ENCODE data around the gene SAMD4A. TPM values are rescaled to one million over a fixed set of nuclear protein-coding genes. Genes with fewer than 3 reads are reported as not detected.
"Not testable (repeated sequence)": the region's sequence is repeated elsewhere in the genome, so short reads cannot be mapped to it uniquely, and the experiment has no call there.

The SAMD4A gene
- total and polyA plus RNA-seq, 8 donors = 2.9 to 12.2 (median 9.4) TPM

GRCh38 chr14:54749180-54749579 lies 182.3 kb downstream of the SAMD4A start:
- ATAC-seq (no peak), FAIRE-seq (no peak), DNase-seq (no peak)
- Histone ChIP-seq H3K9me3 (no peaks in the 10 kb centered on the region), H3K36me3 (no peaks in the 10 kb centered on the region), H3K4me3 (no peak overlapping the region), H3K27ac (no peak overlapping the region), H3K27me3 (no peaks in the 10 kb centered on the region), H3K4me1 (no peaks in the 10 kb centered on the region)
- no peak for TF ChIP-seq CTCF (IDR thresholded peaks at IDR 0.05)
- WGBS, 2 donors = 82 to 93% methylated on average over 4 of the region's 4 CpGs
- intact Hi-C loops (cut with DNase I) = no loop called here

- Histone ChIP-seq H3K27me3 (no peaks in the 10 kb centered on the region), H3K36me3 (no peaks in the 10 kb centered on the region), H3K27ac (no peak overlapping the region), H3K4me1 (no peaks in the 10 kb centered on the region), H3K4me3 (no peak overlapping the region), H3K9me3 (no peaks in the 10 kb centered on the region)
- no peak for FAIRE-seq
- TF ChIP-seq CTCF (IDR thresholded peaks at IDR 0.05) = no peak
- 86 to 88% methylated on average over 5 of the region's 5 CpGs for WGBS, 2 donors
- DNase-seq = no peak
- no peak for ATAC-seq
- intact Hi-C loops (cut with DNase I) = no loop called here
These were observed 182.8 kb downstream of the SAMD4A start for GRCh38 chr14:54749727-54750126.

GRCh38 chr14:54752611-54753010 lies 185.7 kb downstream of the SAMD4A start:
- FAIRE-seq; ATAC-seq; intact Hi-C loops (cut with DNase I); DNase-seq; H3K4me1 ChIP-seq; H3K9me3 ChIP-seq; H3K36me3 ChIP-seq; H3K27me3 ChIP-seq; H3K27ac ChIP-seq; H3K4me3 ChIP-seq: not testable (repeated sequence)
- 91% methylated on average over 9 of the region's 9 CpGs for WGBS, 2 donors

- WGBS, 2 donors = 78 to 85% methylated on average over 3 of the region's 3 CpGs
- H3K36me3 ChIP-seq; H3K27me3 ChIP-seq; H3K27ac ChIP-seq; FAIRE-seq; H3K4me1 ChIP-seq; H3K4me3 ChIP-seq; intact Hi-C loops (cut with DNase I); ATAC-seq; H3K9me3 ChIP-seq; DNase-seq: not testable (repeated sequence)
These were observed 186.5 kb downstream of the SAMD4A start for GRCh38 chr14:54753396-54753795.

- no peak overlapping the region for H3K4me3 ChIP-seq
- no peak for DNase-seq
- H3K9me3 ChIP-seq = no peaks in the 10 kb centered on the region
- H3K27ac ChIP-seq = no peak overlapping the region
- intact Hi-C loops (cut with DNase I) = no loop called here
- no peak for ATAC-seq
- WGBS, 2 donors = 76 to 77% methylated on average over 6 of the region's 6 CpGs
- no peaks in the 10 kb centered on the region for H3K27me3 ChIP-seq
- no peaks in the 10 kb centered on the region for H3K4me1 ChIP-seq
- no peak for FAIRE-seq
- no peak for TF ChIP-seq CTCF (IDR thresholded peaks at IDR 0.05)
- no peaks in the 10 kb centered on the region for H3K36me3 ChIP-seq
These were observed 187.2 kb downstream of the SAMD4A start for GRCh38 chr14:54754116-54754622.

GRCh38 chr14:54754623-54755386 lies 187.9 kb downstream of the SAMD4A start:
- no peak for TF ChIP-seq CTCF (IDR thresholded peaks at IDR 0.05)
- no peaks in the 10 kb centered on the region for H3K4me1 ChIP-seq
- DNase-seq = no peak
- H3K27ac ChIP-seq = no peak overlapping the region
- WGBS, 2 donors = 83 to 85% methylated on average over 11 of the region's 11 CpGs
- ATAC-seq = no peak
- no peaks in the 10 kb centered on the region for H3K9me3 ChIP-seq
- no peak overlapping the region for H3K4me3 ChIP-seq
- no peak for FAIRE-seq
- no peaks in the 10 kb centered on the region for H3K27me3 ChIP-seq
- no peaks in the 10 kb centered on the region for H3K36me3 ChIP-seq
- intact Hi-C loops (cut with DNase I) = no loop called here
